Suppressor macrophage (primary cell): Measurements from ENCODE around the gene TMEM258.

Experiments
- DNase-seq, 4 experiments: peaks; one replicate each; pipeline ENCODE4 v3.0.0-alpha.2; 2020 to 2022

TMEM258 gene

DNA sequence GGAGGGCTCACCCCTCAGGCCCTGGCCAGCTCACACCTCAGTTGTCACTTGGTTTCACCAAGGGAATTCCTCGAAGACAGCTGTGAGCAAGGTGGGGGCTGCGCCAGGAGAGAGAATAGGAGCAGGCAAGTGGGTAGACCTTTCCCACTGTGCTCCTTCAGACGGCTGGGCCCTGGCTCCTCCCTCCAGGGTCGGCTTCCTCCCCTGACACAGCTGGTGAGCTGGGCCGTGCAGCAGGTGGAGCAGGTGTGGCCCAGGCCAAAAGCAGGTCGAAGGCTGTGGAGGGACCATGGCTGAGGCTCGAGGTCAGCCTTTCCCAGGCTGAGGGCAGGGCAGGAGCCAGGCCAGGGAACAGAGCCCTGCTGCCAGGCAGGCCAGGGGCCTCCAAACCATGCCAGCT, 52.4 kb downstream of the TMEM258 start:
- DNase-seq = no peak

DNA sequence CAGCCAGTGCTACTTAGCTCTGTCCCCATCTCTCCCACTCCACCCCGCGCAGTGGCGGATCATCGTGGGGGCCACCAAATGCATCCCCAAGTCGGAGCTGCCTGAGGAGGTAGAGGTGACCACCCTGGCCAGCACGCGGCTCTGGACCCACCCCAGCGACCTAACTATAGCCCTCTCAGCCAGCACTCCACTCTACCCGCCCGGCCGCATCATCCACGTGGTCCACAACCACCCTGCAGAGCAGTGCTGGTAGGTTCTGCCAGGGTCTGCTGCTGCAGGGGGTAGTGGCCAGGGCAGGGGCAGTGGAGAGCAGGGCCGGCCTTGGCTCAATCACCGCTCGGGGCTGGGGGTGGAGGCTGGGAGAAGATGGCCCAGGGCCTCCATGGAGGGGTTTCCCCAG, 53.0 kb downstream of the TMEM258 start:
- no peak for DNase-seq
